ENCODE measurements around the gene ITK.
A peak's percentile ranks its signal among the peaks of the same experiment; 100 is the strongest.

ITK gene

DNA sequence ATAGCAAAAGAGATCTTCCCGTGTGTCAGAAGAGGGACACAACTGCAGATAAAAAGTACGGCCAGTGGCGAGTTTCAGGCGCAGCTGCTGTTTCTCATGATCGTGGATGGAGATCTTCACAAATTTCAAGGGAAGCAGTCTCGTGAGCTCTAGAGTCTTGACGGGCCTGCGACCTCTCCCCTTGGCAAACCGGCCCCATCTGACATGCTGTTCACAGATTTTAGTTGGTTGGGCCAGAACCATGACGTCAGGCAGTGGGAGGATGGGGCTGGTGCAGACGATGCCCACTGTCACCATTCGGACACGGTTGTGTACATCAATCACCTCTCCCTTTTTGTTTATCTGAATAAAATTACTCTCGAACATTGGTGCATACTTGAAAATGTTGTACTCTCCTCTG lies 15.0 kb upstream of the ITK start:
- Histone ChIP-seq H3K9me3 (replicated peaks in 1 of 11) (peaks cover 11 to 51% (median 31%) of the 10 kb centered on the region in 11 experiments), H3K4me2 (peak overlapping the region in 4 of 11 experiments; percentile 66 to 84 (median 70); a peak in 4 of 22 replicates), H3K4me3 (no peak overlapping the region), H3K27me3 (no peaks in the 10 kb centered on the region), H3K4me1 (peaks cover 0 to 44% (median 28%) of the 10 kb centered on the region in 10 experiments; a peak in 16 of 20 replicates), H4K20me1 (no peaks in the 10 kb centered on the region), H3K9ac (no peak overlapping the region), H3K36me3 (peaks cover 0 to 9% (median 0%) of the 10 kb centered on the region in 11 experiments; a peak in 2 of 22 replicates), H3K27ac (no peak overlapping the region)
- TF ChIP-seq Cebpa-rat (IDR thresholded peaks at IDR 0.05): no peak

DNA sequence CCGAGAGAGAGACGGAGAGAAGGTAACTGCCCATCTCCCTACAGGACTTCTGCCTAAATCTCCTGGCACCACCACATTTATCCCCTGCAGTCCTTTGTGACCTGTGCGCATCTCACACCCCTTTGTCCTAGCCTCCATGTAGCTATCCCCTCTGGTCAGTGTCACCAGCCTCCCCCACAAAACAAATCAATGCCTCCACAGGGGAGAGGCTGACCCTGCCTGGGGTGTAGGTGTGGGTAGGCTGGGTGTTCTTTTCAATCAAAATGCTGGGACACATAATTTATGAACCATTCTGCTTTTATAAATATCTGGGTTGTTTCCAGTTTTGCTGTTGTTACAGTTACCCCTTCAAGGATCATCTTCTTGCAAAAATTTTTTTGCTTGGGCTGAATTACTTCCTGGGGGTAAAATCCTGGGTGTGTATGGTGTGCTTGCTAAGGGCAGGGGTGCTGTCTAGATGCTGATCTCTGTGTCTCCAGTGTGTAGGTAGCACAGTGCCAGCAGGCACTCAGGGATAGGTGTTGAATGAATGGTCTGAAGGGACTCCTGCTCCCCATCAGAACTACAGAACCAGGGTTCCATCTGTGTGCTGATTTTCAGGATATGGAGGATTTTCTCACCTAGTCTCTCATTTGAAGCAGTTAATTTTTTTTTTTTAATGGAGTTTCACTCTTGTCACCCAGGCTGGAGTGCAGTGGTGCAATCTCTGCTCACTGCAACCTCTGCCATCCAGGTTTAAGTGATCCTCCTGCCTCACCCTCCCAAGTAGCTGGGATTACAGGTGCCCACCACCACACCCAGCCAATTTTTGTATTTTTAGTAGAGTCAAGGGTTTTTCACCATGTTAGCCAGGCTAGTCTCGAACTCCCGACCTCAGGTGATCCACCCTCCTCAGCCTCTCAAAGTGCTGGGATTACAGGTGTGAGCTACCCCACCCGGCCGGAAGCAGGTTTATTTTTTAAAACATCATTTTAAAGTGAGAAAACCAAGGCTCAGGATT lies 14.1 kb upstream of the ITK start, which contains the start of gene GARIN3:
TSS of gene GARIN3 (minus strand) at position 51 of the 1,000 bp plus-strand sequence. CDS start 96 bp downstream, outside the sequence.
- peak within 1 kb of the TSS in 5 of 11 experiments; percentile 17 to 69 (median 45); a peak in 8 of 22 replicates for H3K27ac ChIP-seq
- peak within 1 kb of the TSS in 10 of 11 experiments; percentile 5 to 84 (median 54); a peak in 18 of 22 replicates for H3K4me2 ChIP-seq
- H4K20me1 ChIP-seq: no peaks in the 10 kb centered on the region

GRCh38 chr5:157167214-157167621 lies 13.4 kb upstream of the ITK start:
- peak overlapping the region in 2 of 10 experiments; percentile 9 to 22; a peak in 2 of 20 replicates for H3K4me3 ChIP-seq
- no peaks in the 10 kb centered on the region for H4K20me1 ChIP-seq
- peaks cover 0 to 14% (median 0%) of the 10 kb centered on the region in 11 experiments; a peak in 2 of 22 replicates for H3K36me3 ChIP-seq
- H3K27ac ChIP-seq: peak overlapping the region in 5 of 11 experiments; percentile 17 to 69 (median 45); a peak in 8 of 22 replicates
- peaks cover 6 to 59% (median 37%) of the 10 kb centered on the region in 10 experiments for H3K4me1 ChIP-seq
- H3K4me2 ChIP-seq: peak overlapping the region in 10 of 11 experiments; percentile 5 to 84 (median 54); a peak in 18 of 22 replicates
- H3K9me3 ChIP-seq (replicated peaks in 1 of 11): peaks cover 16 to 59% (median 37%) of the 10 kb centered on the region in 11 experiments
- no peaks in the 10 kb centered on the region for H3K27me3 ChIP-seq
- H3K9ac ChIP-seq: peak overlapping the region in 4 of 11 experiments; percentile 30 to 62 (median 44); a peak in 6 of 22 replicates
- no peak for TF ChIP-seq Cebpa-rat (IDR thresholded peaks at IDR 0.05)

More for the DNA sequence above, 14.1 kb upstream of the ITK start, which contains the start of gene GARIN3:
- Histone ChIP-seq H3K9me3 (replicated peaks in 1 of 11) (peaks cover 16 to 59% (median 37%) of the 10 kb centered on the region in 11 experiments), H3K36me3 (peaks cover 0 to 14% (median 0%) of the 10 kb centered on the region in 11 experiments; a peak in 2 of 22 replicates), H3K9ac (peak within 1 kb of the TSS in 4 of 11 experiments; percentile 30 to 62 (median 44); a peak in 6 of 22 replicates), H3K4me1 (peaks cover 0 to 52% (median 31%) of the 10 kb centered on the region in 10 experiments; a peak in 16 of 20 replicates), H3K27me3 (no peaks in the 10 kb centered on the region), H3K4me3 (peak within 1 kb of the TSS in 2 of 10 experiments; percentile 9 to 22; a peak in 2 of 20 replicates)
- no peak for TF ChIP-seq Cebpa-rat (IDR thresholded peaks at IDR 0.05)

DNA sequence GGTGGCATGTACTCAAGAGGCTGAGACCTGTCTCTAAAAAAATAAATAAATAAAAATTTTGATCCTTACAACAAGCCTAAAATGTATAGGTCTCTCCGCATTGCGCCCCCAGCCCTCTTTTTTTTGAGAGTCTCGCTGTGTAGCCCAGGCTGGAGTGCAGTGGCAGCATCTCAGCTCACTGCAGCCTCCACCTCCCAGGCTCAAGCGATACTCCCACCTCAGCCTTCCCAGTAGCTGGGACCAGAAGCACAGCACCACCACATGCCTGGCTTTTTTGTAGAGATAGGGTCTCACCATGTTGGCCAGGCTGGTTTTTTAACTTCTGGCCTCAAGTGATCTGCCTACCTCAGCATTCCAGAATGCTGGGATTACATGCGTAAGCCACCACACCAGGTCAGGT lies 12.4 kb upstream of the ITK start:
- Histone ChIP-seq H4K20me1 (no peaks in the 10 kb centered on the region), H3K9me3 (replicated peaks in 1 of 11) (peaks cover 16 to 48% (median 37%) of the 10 kb centered on the region in 11 experiments), H3K4me2 (peak overlapping the region in 7 of 11 experiments; percentile 17 to 84 (median 66); a peak in 11 of 22 replicates), H3K27ac (peak overlapping the region in 4 of 11 experiments; percentile 7 to 46 (median 24); a peak in 3 of 22 replicates), H3K9ac (no peak overlapping the region), H3K4me1 (peaks cover 16 to 70% (median 48%) of the 10 kb centered on the region in 10 experiments), H3K27me3 (no peaks in the 10 kb centered on the region), H3K4me3 (peak overlapping the region in 1 of 10 experiments; percentile 7; a peak in 1 of 20 replicates), H3K36me3 (peaks cover 0 to 14% (median 0%) of the 10 kb centered on the region in 11 experiments; a peak in 2 of 22 replicates)
- TF ChIP-seq Cebpa-rat (IDR thresholded peaks at IDR 0.05): no peak

DNA sequence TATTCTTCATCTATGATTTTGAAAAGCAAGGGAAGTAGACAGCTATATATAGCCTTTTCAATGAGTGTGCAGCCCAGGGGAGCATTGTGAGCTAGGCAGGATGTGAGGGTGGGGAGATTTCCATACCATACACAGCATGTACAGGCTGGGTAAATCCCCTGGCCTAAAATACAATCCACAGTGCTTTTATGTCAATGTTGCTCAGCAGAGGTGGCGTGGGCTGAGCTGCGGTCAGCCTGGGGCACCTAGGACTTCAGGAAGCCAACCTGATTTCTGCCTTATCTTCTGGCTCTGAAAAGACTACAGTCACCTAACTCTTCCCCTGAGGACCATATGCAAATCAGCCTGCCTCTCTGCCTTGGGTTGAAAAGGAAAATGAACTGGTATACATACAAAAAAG lies 8.2 kb upstream of the ITK start:
- H3K4me2 ChIP-seq: peak overlapping the region; percentile 63 to 87 (median 80)
- peaks cover 16 to 59% (median 49%) of the 10 kb centered on the region in 11 experiments for H3K9me3 ChIP-seq (replicated peaks in 1 of 11)
- H3K4me3 ChIP-seq: peak overlapping the region in 6 of 10 experiments; percentile 3 to 48 (median 23); a peak in 7 of 20 replicates
- H3K36me3 ChIP-seq: peaks cover 0 to 14% (median 0%) of the 10 kb centered on the region in 11 experiments; a peak in 2 of 22 replicates
- no peaks in the 10 kb centered on the region for H4K20me1 ChIP-seq
- H3K27me3 ChIP-seq: no peaks in the 10 kb centered on the region
- peaks cover 17 to 58% (median 33%) of the 10 kb centered on the region in 10 experiments for H3K4me1 ChIP-seq
- peak overlapping the region; percentile 1 to 71 (median 30); a peak in 17 of 22 replicates for H3K9ac ChIP-seq
- peak overlapping the region in 9 of 11 experiments; percentile 39 to 81 (median 64); a peak in 18 of 22 replicates for H3K27ac ChIP-seq
- TF ChIP-seq Cebpa-rat (IDR thresholded peaks at IDR 0.05): peak in 1 of 11 experiments; percentile 16; a peak in 1 of 22 replicates

- H3K9me3 ChIP-seq (replicated peaks in 1 of 11): peaks cover 11 to 40% (median 31%) of the 10 kb centered on the region in 11 experiments
- peaks cover 0 to 8% (median 0%) of the 10 kb centered on the region in 11 experiments; a peak in 2 of 22 replicates for H3K36me3 ChIP-seq
- no peaks in the 10 kb centered on the region for H4K20me1 ChIP-seq
- H3K27ac ChIP-seq: no peak overlapping the region
- H3K4me1 ChIP-seq: peaks cover 16 to 40% (median 24%) of the 10 kb centered on the region in 10 experiments
- H3K27me3 ChIP-seq: no peaks in the 10 kb centered on the region
- H3K9ac ChIP-seq: no peak overlapping the region
- TF ChIP-seq Cebpa-rat (IDR thresholded peaks at IDR 0.05): no peak
- no peak overlapping the region for H3K4me3 ChIP-seq
- no peak overlapping the region for H3K4me2 ChIP-seq
Measured at GRCh38 chr5:157175071-157175612, 5.5 kb upstream of the ITK start.

GRCh38 chr5:157177953-157178352 lies 2.7 kb upstream of the ITK start:
- H3K4me3 ChIP-seq: no peak overlapping the region
- TF ChIP-seq Cebpa-rat (IDR thresholded peaks at IDR 0.05): no peak
- H3K4me2 ChIP-seq: no peak overlapping the region; a peak in 1 of 22 replicates
- no peak overlapping the region for H3K9ac ChIP-seq
- H4K20me1 ChIP-seq: no peaks in the 10 kb centered on the region
- H3K4me1 ChIP-seq: peaks cover 3 to 14% (median 5%) of the 10 kb centered on the region in 10 experiments
- H3K9me3 ChIP-seq (replicated peaks in 1 of 11): peaks cover 0 to 25% (median 20%) of the 10 kb centered on the region in 11 experiments; a peak in 14 of 22 replicates
- H3K36me3 ChIP-seq: no peaks in the 10 kb centered on the region
- no peaks in the 10 kb centered on the region for H3K27me3 ChIP-seq
- H3K27ac ChIP-seq: no peak overlapping the region

GRCh38 chr5:157178966-157179365 lies 1.7 kb upstream of the ITK start:
- no peaks in the 10 kb centered on the region for H4K20me1 ChIP-seq
- H3K4me2 ChIP-seq: no peak overlapping the region
- peaks cover 0 to 6% (median 0%) of the 10 kb centered on the region in 10 experiments; a peak in 4 of 20 replicates for H3K4me1 ChIP-seq
- no peak overlapping the region for H3K9ac ChIP-seq
- H3K27me3 ChIP-seq: no peaks in the 10 kb centered on the region
- no peak for TF ChIP-seq Cebpa-rat (IDR thresholded peaks at IDR 0.05)
- no peaks in the 10 kb centered on the region for H3K36me3 ChIP-seq
- H3K4me3 ChIP-seq: no peak overlapping the region
- no peak overlapping the region for H3K27ac ChIP-seq
- H3K9me3 ChIP-seq (replicated peaks in 1 of 11): peaks cover 0 to 25% (median 20%) of the 10 kb centered on the region in 11 experiments; a peak in 14 of 22 replicates
